T-helper 1 cell treated with Interleukin-12 subunit alpha and Interleukin-12 subunit beta and Interleukin-4 antibody, amounts not matched to agents 30 ng/mL and 1 ng/mL, for 36 hours (primary cell): Measurements from ENCODE around the gene SLCO2B1. TPM values are rescaled to one million over a fixed set of nuclear protein-coding genes. Genes with fewer than 3 reads are reported as not detected.

Experiments
- intact Hi-C: fragments of 100-400 bp; cut with micrococcal nuclease; formaldehyde crosslinking; loops from one replicate; pipeline ENCODE4 v1.15.1; 2024
- total RNA-seq: library from RNA; stranded (reverse); gene quantifications from 2 replicates; pipeline ENCODE4 v1.2.3, GENCODE V29; 2022

The SLCO2B1 gene
- total RNA-seq, 1 donor from 2014 or later: 0.47 TPM

DNA sequence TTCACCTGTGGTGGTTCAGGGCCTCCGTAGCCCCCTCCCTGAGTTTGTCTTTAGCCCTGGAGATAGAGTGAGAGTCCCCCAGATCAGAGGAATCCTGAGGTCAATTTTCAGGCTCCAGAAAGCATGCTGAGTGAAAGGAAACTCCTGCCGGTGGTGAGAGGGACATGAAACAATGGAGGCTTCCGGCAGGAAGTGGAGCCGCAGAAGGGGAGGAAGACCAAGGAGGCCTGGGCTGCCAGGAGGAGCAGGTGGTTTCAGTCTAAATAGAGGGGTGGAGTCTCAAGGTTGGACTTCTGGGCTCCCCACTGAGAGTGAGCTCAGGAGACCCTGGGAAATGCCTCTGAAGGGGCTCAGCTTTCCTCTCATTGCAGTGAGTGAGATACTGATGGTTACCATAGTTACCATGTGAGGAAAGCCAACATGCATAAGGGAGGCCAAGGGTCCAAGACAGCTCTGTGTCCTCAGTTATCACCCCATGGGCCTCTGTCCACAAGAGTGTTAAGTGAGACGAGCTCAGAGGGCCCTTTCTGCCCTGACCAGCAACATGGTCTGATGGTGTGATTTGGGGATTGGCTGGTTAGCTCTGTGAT is 10.7 kb downstream of the SLCO2B1 start:
- intact Hi-C loops: no loop called here

GRCh38 chr11:75162954-75163353 is 12.0 kb downstream of the SLCO2B1 start:
- intact Hi-C loops: no loop called here

DNA sequence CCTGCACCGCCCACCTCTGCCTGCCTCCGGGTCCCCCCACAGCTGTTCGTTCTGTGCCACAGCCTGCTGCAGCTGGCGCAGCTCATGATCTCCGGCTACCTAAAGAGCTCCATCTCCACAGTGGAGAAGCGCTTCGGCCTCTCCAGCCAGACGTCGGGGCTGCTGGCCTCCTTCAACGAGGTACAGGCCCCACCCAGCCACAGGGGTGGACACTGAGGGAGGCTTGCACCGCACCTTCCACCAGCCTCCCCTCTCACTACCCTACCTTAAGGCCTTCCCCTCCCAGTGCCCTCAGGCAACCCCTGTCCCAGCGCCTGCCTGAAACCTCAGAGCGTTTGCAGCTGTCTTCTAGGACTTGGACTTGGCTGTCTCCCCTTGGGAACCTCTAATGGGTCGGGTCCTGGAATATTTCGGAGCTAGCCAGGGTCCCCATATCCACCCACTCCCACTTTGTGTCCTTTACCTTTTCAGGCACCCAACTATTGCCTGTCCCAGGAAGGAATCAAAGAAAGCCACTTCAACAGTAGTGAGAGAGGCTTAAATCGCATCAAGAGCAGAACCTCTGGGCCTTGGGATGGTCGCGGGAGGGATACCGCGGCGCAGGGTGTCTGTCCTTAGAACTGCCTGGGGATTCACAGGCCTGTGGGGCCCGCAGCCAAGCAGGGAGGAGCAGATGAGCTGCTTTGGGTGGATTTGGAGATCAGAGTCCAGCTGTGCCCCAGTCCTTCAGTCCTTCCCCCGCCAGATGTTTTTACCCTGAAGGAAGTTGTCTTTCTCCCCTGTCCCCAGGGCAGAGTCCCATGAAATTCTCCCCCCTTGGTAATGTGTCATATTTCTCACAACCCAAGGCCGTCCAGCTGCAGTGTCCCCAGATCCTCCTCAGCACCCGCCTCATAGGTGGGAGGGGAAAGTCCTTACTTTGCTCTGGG is 13.3 kb downstream of the SLCO2B1 start:
- intact Hi-C loops: no loop called here

- intact Hi-C loops: no loop called here
Observed at GRCh38 chr11:75165721-75166120, 14.8 kb downstream of the SLCO2B1 start.

DNA sequence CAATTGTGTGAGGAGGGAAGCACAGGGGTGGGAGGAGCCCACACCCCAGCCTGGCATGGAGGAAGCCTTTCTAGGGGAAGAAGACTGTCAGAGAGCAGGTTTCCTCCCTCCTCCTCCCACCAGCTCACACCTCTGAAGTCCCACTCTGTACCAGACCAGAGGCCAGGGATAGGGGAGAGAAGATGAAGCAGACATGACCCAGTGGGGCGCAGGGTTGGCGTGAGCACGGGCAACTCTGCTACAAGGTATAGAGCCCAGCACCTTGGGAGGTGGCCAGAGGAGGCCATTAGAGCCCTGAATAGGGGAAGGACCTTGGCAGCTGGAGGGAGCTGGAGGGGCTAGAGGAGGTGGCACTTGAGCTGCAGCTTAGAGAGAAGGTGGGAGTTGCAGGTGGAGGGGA is 15.9 kb downstream of the SLCO2B1 start:
- intact Hi-C loops: no loop called here

DNA sequence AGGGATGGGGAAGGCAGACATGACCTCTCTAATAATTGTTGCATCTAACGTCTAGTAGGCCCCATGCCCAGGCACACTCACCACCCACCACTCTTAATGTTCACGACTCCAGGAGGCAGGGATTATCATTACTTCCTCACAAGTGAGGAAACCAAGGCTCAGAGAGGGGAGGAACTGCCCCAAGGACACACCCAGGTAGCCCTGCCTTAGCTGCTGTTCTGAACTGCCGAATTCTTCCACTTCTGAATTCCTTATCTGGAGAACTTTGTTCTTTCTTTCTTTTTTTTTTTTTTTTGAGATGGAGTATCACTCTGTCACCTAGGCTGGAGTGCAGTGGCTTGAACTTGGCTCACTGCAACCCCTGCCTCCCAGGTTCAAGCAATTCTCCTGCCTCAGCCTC is 16.7 kb downstream of the SLCO2B1 start:
- intact Hi-C loops: no loop called here

GRCh38 chr11:75169101-75169885 is 18.4 kb downstream of the SLCO2B1 start:
- intact Hi-C loops: no loop called here

- intact Hi-C loops: no loop called here
Observed at GRCh38 chr11:75170516-75171201, 19.8 kb downstream of the SLCO2B1 start.

GRCh38 chr11:75173336-75173735 is 22.4 kb downstream of the SLCO2B1 start:
- intact Hi-C loops: no loop called here

- intact Hi-C loops: loop anchor here (1.0 to 2.0 kb wide), 2 partner anchors 30 to 32 kb away; no protein-coding TSS in a partner anchor
Observed at GRCh38 chr11:75174781-75175370, 24.0 kb downstream of the SLCO2B1 start.

DNA sequence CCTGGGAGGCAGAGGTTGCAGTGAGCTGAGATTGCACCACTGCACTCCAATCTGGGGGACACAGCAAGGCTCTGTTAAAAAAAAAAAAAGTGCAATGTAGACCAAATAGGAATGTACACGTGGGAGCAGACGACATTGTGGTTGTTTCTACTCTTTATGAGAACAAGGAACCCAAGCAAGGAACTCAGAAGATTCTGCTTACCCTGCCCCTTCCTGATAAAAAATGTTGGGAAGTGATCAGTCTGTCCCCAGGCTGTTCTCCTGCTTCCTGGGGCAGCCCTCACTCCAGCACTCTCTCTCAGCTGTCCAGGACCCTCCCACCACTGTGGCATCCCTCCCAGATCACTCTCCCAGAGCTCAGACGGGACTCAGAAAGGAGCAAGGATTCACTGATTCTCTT is 31.8 kb downstream of the SLCO2B1 start:
- intact Hi-C loops: no loop called here

- intact Hi-C loops: no loop called here
Observed at GRCh38 chr11:75184051-75184450, 33.1 kb downstream of the SLCO2B1 start.

DNA sequence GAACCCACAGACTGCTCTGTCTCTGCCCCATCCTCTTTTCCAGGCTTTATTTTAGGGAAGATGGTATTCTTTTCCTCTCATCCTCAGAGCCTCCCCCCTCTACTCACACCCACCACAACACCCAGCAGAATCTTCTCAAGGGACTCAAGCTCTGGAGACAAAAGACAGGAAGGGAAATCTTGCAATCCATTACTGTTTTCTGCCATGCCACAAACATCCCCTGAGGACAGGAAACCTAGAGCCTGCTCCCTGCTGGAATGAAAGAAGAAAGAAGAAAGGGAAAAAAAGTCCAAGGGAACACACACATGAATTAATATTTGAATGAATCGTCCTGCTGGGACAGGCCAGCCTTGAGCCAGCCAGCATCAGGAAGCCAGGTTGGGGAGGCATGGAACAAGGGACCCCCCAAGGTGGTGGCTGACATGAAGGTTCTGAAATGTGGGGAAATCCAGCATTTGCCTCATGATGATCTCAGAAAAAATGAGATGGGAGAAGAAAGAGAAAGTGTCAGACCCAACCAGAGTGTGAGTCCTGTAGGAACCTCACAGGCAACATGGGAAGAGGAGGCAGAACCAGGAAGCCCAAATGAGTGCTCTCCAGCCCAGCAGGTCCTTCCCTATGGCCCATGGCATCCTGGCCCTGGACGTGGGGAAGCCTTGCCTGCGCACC is 34.0 kb downstream of the SLCO2B1 start:
- intact Hi-C loops: no loop called here

DNA sequence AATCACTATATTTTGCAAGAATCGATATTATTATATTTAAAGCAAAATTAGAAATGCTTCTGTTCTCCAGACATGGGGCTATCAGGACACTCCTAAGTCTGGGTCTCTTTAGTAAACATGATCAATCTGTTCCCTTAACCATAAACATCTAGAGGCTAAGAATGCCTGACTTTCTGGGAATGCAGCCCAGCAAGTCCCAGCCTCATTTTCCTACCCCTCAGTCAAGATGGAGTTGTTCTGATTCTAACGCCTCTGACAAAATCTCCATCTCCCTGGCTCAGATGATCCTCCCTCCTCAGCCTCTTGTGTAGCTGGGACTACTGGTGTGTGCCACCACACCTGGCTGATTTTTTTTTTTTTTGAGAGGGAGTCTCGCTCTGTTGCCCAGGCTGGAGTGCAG is 35.0 kb downstream of the SLCO2B1 start:
- intact Hi-C loops: no loop called here

GRCh38 chr11:75186999-75187398 is 36.1 kb downstream of the SLCO2B1 start:
- intact Hi-C loops: no loop called here

DNA sequence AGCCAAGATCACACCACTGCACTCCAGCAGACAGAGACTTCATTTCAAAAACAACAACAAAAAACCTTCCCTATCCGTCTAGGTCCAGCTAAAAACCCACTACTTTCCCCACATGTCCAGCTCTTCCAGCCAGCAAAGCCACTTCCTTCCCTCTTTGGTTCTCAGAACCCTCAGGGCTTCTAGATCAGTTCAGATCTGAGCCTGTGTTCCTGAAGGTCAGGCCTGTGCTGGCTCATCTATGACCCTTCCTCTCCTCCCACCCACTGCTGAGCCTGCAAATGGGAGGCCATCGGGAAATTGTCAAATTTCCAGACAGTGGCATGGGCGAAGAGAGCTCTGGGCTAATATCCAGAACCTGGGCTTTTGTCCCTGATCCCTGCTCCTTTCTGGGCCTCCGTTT is 37.8 kb downstream of the SLCO2B1 start:
- intact Hi-C loops: no loop called here

DNA sequence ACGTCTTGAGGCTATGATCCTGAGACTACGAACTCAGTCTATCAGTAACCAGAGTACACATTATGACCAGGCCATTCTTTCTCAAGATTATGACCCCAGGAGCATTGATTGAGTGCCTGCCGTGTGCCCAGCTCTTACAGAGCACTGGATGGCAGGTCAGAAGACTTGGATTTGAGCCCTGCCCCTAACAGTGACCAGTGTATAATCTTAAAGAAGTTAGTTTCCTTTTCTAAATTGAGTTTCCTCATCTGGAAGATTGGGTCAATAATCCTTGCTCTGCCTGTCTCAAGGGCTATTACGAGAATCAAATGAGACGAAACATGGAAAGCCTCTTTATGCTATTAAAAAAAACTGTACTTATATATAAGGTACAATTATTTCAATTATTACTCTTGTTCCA is 38.2 kb downstream of the SLCO2B1 start:
- intact Hi-C loops: no loop called here

DNA sequence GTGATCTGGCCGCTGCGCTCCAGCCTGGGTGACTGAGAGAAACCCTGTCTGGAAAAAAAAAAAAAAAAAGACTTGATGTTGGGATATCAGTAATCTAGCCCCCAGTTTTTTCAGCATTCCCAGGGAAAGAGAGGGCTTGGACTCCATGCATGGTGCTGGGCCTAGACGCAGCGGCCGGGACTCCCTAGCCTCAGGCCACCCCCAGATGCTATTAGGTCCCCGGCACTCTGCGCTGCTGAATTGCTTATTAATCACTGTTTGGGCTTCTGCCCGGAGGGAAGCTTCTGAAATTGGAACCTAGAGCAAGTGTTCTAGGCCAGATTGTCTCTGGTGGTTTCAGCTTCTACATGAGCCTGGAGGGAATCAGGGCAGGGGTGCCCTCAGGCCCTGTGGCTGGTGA is 39.0 kb downstream of the SLCO2B1 start:
- intact Hi-C loops: no loop called here

GRCh38 chr11:75190652-75191329 is 39.9 kb downstream of the SLCO2B1 start:
- intact Hi-C loops: no loop called here

GRCh38 chr11:75191330-75191717 is 40.4 kb downstream of the SLCO2B1 start:
- intact Hi-C loops: no loop called here
